OCI-LY3 (cell line): ENCODE measurements around the gene TRIM67.
"Not testable (repeated sequence)": the region's sequence is repeated elsewhere in the genome, so short reads cannot be mapped to it uniquely, and the experiment has no call there.

ENCODE experiments used
- H2AFZ ChIP-seq: fragments of 200-600, 300-600 bp; shearing (Covaris generic); 2 replicates; pipeline ENCODE4 v1.6.0; 2014; ENCODE audit warnings: antibody characterized with exemption, low read depth, low read length
- H3K27ac ChIP-seq: fragments of 200-600, 300-600 bp; sonication (generic); 2 replicates; pipeline ENCODE4 v1.5.1; 2014; ENCODE audit warnings: mild to moderate bottlenecking, low read length, moderate library complexity, mixed read lengths
- H3K27me3 ChIP-seq: fragments of 200-600, 300-600 bp; sonication (generic); 2 replicates; pipeline ENCODE4 v1.6.1; 2014; ENCODE audit warnings: low read depth, low read length, mixed read lengths
- H3K36me3 ChIP-seq: fragments of 200-600, 300-600 bp; sonication (generic); replicated peaks from 2 replicates; pipeline ENCODE3; 2014; ENCODE audit warnings: low read depth, low read length, mixed read lengths
- H3K4me1 ChIP-seq: fragments of 300-600, 200-600 bp; sonication (generic); 2 replicates; pipeline ENCODE4 v1.6.1; 2014; ENCODE audit warnings: low read length, mixed read lengths
- H3K4me2 ChIP-seq: fragments of 200-600, 300-600 bp; sonication (generic); 2 replicates; pipeline ENCODE4 v1.6.1; 2014; ENCODE audit warnings: low read length, mixed read lengths
- H3K4me3 ChIP-seq: fragments of 300-600, 200-600 bp; sonication (generic); 2 replicates; pipeline ENCODE4 v1.5.1; 2014; ENCODE audit warnings: antibody characterized with exemption, mild to moderate bottlenecking, low read length, moderate library complexity
- H3K79me2 ChIP-seq: fragments of 300-600, 200-600 bp; shearing (Covaris generic); 2 replicates; pipeline ENCODE4 v1.6.1; 2014; ENCODE audit warnings: mild to moderate bottlenecking, low read length, mixed read lengths
- H3K9ac ChIP-seq: fragments of 300-600, 200-600 bp; shearing (Covaris generic); 2 replicates; pipeline ENCODE4 v1.6.0; 2014; ENCODE audit warnings: mild to moderate bottlenecking, low read length, moderate library complexity
- H3K9me3 ChIP-seq: fragments of 200-600, 300-600 bp; shearing (Covaris generic); 2 replicates; pipeline ENCODE4 v1.6.1; 2014; ENCODE audit warnings: low read length, mixed read lengths; ENCODE audit not compliant: insufficient read depth
- H4K20me1 ChIP-seq: fragments of 200-600, 300-600 bp; sonication (generic); 2 replicates; pipeline ENCODE4 v1.6.1; 2016; ENCODE audit warnings: low read length, mixed read lengths; ENCODE audit not compliant: insufficient read depth
- EZH2phosphoT487 ChIP-seq: fragments of 200-600 bp; shearing (Covaris generic); IDR thresholded peaks from 2 replicates; pipeline ENCODE4 v1.6.1; 2018; ENCODE audit warnings: antibody characterized with exemption, mixed run types, low read depth
- TF ChIP-seq, protein P1 (sequence below): fragments of 200-600, 300-600 bp; sonication (generic); IDR thresholded peaks from 2 replicates; pipeline ENCODE4 v1.5.1; 2014; ENCODE audit warnings: antibody characterized with exemption, low read length, low read depth

The TRIM67 gene

DNA sequence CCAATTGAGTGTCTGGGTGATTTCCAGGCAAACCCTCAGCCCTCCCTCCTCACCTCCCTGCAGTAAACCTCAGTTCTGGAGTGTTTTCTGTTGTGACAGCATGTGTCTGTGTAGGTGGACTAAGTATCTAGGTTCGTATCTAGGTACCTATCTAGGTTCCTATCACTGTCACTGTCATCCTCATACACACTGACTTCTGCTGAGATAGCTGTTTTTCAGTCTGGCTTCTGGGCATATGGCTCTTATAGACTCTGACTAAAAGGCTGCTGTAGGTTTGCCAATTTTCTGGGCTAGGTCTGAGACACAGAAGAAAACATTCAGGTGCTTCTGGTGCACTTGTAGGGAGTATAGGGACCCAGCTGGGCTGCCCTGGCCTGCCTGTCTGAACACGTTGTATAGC, 8.1 kb upstream of the TRIM67 start:
- no peaks in the 10 kb centered on the region for H3K79me2 ChIP-seq
- no peaks in the 10 kb centered on the region for H3K36me3 ChIP-seq
- H2AFZ ChIP-seq = no peak overlapping the region
- H3K9me3 ChIP-seq = no peaks in the 10 kb centered on the region
- no peaks in the 10 kb centered on the region for H4K20me1 ChIP-seq
- no peak overlapping the region for H3K4me2 ChIP-seq
- TF ChIP-seq EZH2phosphoT487 = no peak
- TF ChIP-seq, protein P1, sequence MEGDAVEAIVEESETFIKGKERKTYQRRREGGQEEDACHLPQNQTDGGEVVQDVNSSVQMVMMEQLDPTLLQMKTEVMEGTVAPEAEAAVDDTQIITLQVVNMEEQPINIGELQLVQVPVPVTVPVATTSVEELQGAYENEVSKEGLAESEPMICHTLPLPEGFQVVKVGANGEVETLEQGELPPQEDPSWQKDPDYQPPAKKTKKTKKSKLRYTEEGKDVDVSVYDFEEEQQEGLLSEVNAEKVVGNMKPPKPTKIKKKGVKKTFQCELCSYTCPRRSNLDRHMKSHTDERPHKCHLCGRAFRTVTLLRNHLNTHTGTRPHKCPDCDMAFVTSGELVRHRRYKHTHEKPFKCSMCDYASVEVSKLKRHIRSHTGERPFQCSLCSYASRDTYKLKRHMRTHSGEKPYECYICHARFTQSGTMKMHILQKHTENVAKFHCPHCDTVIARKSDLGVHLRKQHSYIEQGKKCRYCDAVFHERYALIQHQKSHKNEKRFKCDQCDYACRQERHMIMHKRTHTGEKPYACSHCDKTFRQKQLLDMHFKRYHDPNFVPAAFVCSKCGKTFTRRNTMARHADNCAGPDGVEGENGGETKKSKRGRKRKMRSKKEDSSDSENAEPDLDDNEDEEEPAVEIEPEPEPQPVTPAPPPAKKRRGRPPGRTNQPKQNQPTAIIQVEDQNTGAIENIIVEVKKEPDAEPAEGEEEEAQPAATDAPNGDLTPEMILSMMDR = no peak
- H3K27ac ChIP-seq = no peak overlapping the region
- no peak overlapping the region for H3K9ac ChIP-seq
- H3K4me3 ChIP-seq = no peak overlapping the region
- H3K27me3 ChIP-seq = peaks cover 27% of the 10 kb centered on the region
- H3K4me1 ChIP-seq = no peaks in the 10 kb centered on the region

DNA sequence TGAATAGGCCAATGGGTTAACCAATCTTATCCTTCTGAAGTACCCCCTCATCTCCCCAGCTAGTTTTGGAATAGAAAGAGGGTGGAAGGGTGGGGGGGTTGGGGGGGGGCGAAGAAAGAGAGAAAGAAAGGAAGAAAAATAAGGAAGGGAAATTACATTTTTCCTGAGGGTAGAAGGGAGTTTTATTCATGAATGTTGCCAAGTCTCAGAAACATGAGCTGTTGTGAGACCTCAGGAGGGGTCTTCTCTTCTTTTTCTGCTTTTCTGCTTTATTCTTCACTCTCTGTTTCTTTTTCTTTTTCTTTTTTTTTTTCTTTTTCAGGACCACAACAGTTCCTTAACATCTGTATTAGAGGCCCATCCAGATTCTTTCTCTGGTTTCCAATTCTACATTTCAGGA, 6.0 kb upstream of the TRIM67 start:
- TF ChIP-seq, protein P1 = no peak
- no peak for TF ChIP-seq EZH2phosphoT487
- Histone ChIP-seq H3K79me2 (no peaks in the 10 kb centered on the region), H2AFZ (no peak overlapping the region), H3K4me2 (no peak overlapping the region), H3K9ac (no peak overlapping the region), H4K20me1 (no peaks in the 10 kb centered on the region), H3K4me3 (no peak overlapping the region), H3K27ac (no peak overlapping the region), H3K4me1 (no peaks in the 10 kb centered on the region), H3K36me3 (no peaks in the 10 kb centered on the region), H3K9me3 (no peaks in the 10 kb centered on the region), H3K27me3 (peaks cover 22% of the 10 kb centered on the region)

DNA sequence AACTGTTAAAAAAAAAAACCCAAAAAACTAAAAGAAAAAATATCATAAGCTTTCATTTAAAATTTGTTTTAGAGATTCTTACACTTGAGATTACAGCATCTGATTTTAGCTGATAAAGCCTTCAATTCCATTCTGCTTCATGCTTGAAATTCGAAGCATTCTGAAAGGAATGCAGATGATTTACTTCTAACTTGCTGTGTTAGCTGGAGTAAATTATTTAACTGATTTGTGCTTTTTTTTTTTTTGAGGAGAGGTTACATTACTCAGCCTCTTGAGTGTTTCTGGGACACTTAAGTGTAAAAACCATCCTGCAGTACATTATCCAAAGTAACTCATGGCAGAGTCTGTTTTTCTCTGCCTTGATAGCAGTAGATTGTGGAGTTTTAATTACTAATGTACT, 4.5 kb upstream of the TRIM67 start:
- Histone ChIP-seq H3K4me1 (no peaks in the 10 kb centered on the region), H3K27me3 (peaks cover 22% of the 10 kb centered on the region), H2AFZ (no peak overlapping the region), H3K4me3 (no peak overlapping the region), H3K36me3 (no peaks in the 10 kb centered on the region), H3K79me2 (no peaks in the 10 kb centered on the region), H3K9ac (no peak overlapping the region), H3K4me2 (no peak overlapping the region), H3K9me3 (no peaks in the 10 kb centered on the region), H3K27ac (no peak overlapping the region), H4K20me1 (no peaks in the 10 kb centered on the region)
- TF ChIP-seq, protein P1 = no peak
- TF ChIP-seq EZH2phosphoT487 = no peak

DNA sequence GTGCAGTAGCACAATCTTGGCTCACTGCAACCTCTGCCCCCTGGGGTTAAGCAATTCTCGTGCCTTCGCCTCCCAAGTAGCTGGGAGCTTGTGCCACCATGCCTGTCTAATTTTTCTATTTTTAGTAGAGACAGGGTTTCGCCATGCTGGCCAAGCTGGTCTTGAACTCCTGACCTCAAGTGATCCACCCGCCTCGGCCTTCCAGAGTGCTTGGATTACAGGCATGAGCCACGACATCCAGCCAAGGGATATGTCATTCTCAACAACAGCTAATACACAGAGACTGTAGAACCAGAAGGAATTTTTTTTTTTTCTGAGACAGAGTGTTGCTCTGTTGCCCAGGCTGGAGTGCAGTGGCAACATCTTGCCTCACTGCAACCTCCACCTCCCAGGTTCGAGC, 3.7 kb upstream of the TRIM67 start:
- H3K27me3 ChIP-seq = peaks cover 22% of the 10 kb centered on the region
- H3K27ac ChIP-seq, H3K36me3 ChIP-seq, H3K79me2 ChIP-seq, H3K4me3 ChIP-seq, H2AFZ ChIP-seq, H3K4me2 ChIP-seq, H3K9me3 ChIP-seq, H4K20me1 ChIP-seq, H3K9ac ChIP-seq, H3K4me1 ChIP-seq: not testable (repeated sequence)
